Mesodermal cell (in vitro differentiated cells): Measurements from ENCODE around the gene CALHM4.

Source experiments
- H3K27ac ChIP-seq: 2 replicates; pipeline ENCODE4 v1.7.0; 2013; ENCODE audit warnings: mild to moderate bottlenecking, low read depth, low read length, moderate library complexity; ENCODE audit not compliant: severe bottlenecking
- H3K36me3 ChIP-seq: 2 replicates; pipeline ENCODE4 v1.7.1; 2013; ENCODE audit warnings: mild to moderate bottlenecking, low read length, moderate library complexity; ENCODE audit not compliant: control insufficient read depth, insufficient read depth
- H3K4me1 ChIP-seq: one replicate; pipeline ENCODE4 v1.7.1; 2013; ENCODE audit warnings: mild to moderate bottlenecking, low read length; ENCODE audit not compliant: insufficient read depth, control insufficient read depth, poor library complexity, severe bottlenecking
- H3K4me3 ChIP-seq: 2 replicates; pipeline ENCODE4 v1.7.0; 2013; ENCODE audit warnings: low read length, control low read depth, mild to moderate bottlenecking; ENCODE audit not compliant: insufficient read depth, poor library complexity, severe bottlenecking; ENCODE audit errors: extremely low read depth
- H3K9me3 ChIP-seq: 2 replicates; pipeline ENCODE4 v1.7.1; 2013; ENCODE audit warnings: mild to moderate bottlenecking, low read length, moderate library complexity; ENCODE audit not compliant: control insufficient read depth
- WGBS, 2 experiments: methylation state at CpG; one replicate each; pipeline ENCODE4 v1.1.5; 2013; ENCODE audit warnings: missing lambda C conversion rate in 2 of 2; ENCODE audit not compliant: insufficient coverage in 2 of 2; 5-methylcytosine and 5-hydroxymethylcytosine counted together

CALHM4 gene

GRCh38 chr6:116562614-116563013 is 9.1 kb downstream of the CALHM4 start:
- Histone ChIP-seq H3K4me3 (no peak overlapping the region), H3K9me3 (no peaks in the 10 kb centered on the region), H3K36me3 (no peaks in the 10 kb centered on the region), H3K4me1 (no peaks in the 10 kb centered on the region), H3K27ac (peak overlapping the region; percentile 54)
- WGBS, 2 experiments, result 56 to 64% methylated on average over 3 of the region's 3 CpGs

DNA sequence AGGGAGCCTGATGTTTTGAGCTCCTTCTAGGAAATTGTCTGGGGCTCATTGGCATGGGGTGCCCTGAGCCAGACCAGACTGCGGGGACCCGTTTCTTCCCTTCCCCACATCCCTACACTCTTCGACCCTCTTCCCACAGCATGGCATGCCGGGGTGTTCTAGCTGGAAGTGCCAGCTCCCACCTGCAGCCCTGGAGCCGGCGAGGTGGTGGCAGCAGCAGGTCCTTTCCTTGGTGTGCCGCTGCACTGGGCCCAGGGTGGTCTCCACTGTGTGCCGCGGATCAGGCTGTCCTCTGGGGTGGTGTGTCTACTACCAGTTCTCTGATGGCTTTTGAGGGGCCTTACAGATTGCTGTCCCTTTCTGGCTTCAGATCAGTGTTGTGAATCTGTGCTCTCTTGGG is 10.3 kb downstream of the CALHM4 start:
- H3K27ac ChIP-seq, result no peak overlapping the region
- 89 to 93% methylated on average over 7 to 9 of the region's 9 CpGs for WGBS, 2 experiments
- no peaks in the 10 kb centered on the region for H3K4me1 ChIP-seq
- H3K4me3 ChIP-seq, result no peak overlapping the region
- H3K9me3 ChIP-seq, result no peaks in the 10 kb centered on the region
- no peaks in the 10 kb centered on the region for H3K36me3 ChIP-seq

- Histone ChIP-seq H3K4me1 (no peaks in the 10 kb centered on the region), H3K4me3 (no peak overlapping the region), H3K27ac (no peak overlapping the region), H3K9me3 (no peaks in the 10 kb centered on the region), H3K36me3 (no peaks in the 10 kb centered on the region)
- WGBS, 2 experiments, result 78 to 97% methylated on average over 4 to 7 of the region's 7 CpGs
These were observed 10.8 kb downstream of the CALHM4 start for GRCh38 chr6:116564311-116564710.

DNA sequence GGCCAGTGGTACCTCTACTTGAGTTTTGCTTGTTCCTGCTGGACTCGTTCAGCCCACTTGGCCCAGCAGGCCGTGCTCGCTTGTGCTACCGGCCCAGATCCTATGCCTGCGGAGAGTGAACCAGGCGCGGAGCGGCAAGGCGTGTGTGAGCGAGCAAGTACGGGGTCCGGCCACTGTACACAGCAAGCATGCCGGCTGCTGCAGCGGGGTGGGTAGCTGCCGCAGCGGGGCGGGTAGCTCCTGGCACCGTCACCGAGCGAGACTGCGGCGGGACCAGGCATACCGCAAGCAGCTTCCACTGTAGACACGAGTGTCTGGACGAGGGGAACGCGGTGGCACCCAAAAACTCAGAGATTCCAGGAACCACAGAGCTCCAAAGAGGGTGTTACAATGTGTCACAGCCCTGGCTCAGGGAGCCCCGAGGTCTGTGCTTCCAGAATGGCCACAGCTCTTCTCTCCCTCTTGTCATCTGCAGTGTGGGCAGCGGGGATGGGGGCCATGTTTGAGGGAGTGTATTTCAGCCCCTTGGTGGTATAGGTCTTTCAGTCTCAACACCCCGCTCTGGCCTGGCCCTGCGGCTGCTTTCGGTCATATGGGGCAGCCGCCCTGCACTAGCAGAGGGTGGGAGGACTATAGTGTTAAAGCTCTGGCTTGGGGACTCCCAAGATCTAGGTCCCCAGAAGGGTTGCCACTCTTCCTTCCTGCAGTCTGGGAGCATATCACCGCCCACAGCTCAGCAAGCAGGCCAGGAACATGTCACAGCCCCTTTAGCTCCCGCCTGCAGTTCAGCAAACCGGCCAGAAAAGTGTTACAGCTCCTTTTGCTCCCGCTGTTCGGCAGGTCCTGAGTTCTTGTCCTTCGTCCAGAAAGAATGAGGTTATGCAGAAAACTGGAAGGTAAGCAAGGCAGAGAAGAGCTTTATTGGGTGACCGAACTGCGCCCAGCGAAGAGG is 11.6 kb downstream of the CALHM4 start:
- H3K4me1 ChIP-seq, result no peaks in the 10 kb centered on the region
- WGBS, 2 experiments, result 94% methylated on average over 32 to 41 of the region's 42 CpGs
- H3K27ac ChIP-seq, result no peak overlapping the region
- H3K4me3 ChIP-seq, result no peak overlapping the region
- no peaks in the 10 kb centered on the region for H3K36me3 ChIP-seq
- H3K9me3 ChIP-seq, result no peaks in the 10 kb centered on the region

GRCh38 chr6:116568111-116568510 is 14.6 kb downstream of the CALHM4 start:
- Histone ChIP-seq H3K9me3 (no peaks in the 10 kb centered on the region), H3K36me3 (no peaks in the 10 kb centered on the region), H3K4me1 (peaks cover 6% of the 10 kb centered on the region), H3K4me3 (no peak overlapping the region), H3K27ac (no peak overlapping the region)

DNA sequence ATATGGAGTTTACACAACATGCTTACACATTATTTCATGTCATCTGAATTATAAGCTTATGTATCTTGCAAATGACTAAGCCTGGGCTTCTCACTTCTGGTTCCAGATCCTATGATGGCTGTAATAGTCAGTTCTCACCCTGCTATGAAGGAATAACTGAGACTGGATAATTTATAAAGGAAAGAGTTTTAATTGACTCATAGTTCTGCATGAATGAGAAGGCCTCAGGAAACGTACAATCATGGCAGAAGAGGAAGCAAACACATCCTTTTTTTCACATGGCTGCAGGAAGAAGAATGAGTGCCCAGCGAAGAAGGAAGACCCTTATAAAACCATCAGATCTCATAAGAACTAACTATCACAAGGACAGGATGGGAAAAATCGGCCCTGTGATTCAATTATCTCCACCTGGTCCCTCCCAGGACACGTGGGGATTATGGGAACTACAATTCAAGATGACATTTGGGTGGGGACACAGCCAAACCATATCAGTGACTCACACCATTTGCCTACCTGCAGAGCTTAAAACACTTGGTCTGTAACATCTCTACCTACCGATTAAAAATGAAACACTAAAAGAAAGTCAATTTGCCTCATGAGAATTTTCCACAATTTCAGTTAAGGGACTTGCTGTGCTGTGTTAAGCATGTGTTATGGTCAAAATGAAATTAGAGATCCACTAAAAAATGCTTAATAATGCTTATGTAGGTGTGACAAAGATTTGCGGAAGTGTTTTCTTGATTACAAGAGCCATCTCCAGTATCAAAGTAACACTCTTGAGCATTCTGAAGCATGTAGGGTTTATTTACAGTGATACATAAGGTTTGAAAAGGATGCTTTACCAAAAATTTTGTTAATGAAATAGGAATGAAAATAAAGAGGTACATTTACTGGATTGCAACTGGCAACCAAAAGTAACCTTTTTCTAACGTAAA is 15.5 kb downstream of the CALHM4 start:
- no peak overlapping the region for H3K4me3 ChIP-seq
- WGBS, 2 experiments, result 71 to 94% methylated on average over 2 to 3 of the region's 7 CpGs
- no peaks in the 10 kb centered on the region for H3K9me3 ChIP-seq
- peaks cover 6% of the 10 kb centered on the region for H3K4me1 ChIP-seq
- H3K27ac ChIP-seq, result no peak overlapping the region
- peaks cover 3% of the 10 kb centered on the region for H3K36me3 ChIP-seq

DNA sequence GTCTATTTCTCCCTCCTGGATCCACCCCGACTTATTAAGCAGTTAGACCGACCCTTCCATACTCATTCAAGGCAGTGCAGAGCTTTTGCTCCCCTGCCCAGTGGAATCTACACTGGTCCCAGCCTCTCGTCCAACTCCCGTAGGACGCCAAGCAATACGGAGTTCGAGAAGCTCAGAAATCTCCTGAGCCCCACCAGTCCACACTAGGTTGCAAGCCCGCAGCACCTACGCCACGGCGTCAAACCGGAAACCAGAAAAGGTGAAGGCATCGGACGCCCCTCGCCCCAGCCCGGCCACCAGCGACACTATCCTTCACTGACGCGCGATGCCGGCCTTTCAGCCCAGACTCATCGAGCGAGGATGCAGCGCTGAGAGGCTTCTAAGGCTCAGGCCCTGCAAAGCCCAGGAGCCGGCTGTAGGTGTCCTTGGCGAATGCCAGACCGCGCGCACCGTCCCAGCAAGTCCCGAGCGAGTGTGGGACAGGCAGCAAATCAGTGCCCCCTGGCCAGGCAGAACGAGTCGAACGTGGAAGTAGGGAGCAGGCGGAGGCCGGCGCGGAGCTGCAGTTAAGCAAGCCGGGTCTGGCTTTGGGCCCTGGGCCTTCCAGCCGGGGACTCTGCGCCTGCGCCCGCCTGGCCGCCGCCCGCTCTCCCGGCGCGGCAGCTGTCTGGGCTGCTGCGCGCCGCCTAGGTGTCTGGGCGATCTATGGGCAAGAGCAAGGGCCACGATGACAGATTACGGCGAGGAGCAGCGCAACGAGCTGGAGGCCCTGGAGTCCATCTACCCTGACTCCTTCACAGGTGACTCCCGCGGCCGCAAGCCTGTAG is 17.5 kb downstream of the CALHM4 start, which contains the start of gene RWDD1:
TSS of gene RWDD1 (plus strand) at position 649 of the 827 bp plus-strand sequence. CDS start at position 728, 79 bp downstream.
- H3K4me3 ChIP-seq, result peak within 1 kb of the TSS; percentile 84
- peak within 1 kb of the TSS; percentile 91 for H3K27ac ChIP-seq

DNA sequence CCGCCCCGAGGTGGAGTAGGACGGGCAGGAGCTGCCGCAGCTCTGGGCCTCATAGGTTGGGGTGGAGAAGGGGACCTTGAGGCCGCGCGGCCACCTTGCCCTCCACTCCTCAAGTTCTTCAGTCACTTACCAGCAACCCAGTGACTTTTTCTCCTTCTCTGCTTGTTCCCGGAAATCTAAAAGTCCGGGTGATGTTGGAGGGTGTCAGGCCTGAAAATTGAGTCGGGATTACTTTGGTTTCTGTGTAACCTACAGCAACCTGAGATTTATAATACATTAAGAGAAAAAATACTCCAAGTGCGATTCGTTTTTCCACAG is 18.1 kb downstream of the CALHM4 start:
- Histone ChIP-seq H3K27ac (peak overlapping the region; percentile 91), H3K4me3 (peak overlapping the region; percentile 84), H3K9me3 (no peaks in the 10 kb centered on the region), H3K4me1 (peaks cover 6% of the 10 kb centered on the region), H3K36me3 (peaks cover 26% of the 10 kb centered on the region)
- WGBS, 2 experiments, result 0% methylated on average over 3 of the region's 12 CpGs; no CpG with 5 or more reads in 1 of the 2 experiments

More for the DNA sequence above, 17.5 kb downstream of the CALHM4 start, which contains the start of gene RWDD1:
- no peaks in the 10 kb centered on the region for H3K9me3 ChIP-seq
- 0% methylated on average over 52 to 57 of the region's 62 CpGs for WGBS, 2 experiments
- peaks cover 21% of the 10 kb centered on the region for H3K36me3 ChIP-seq
- H3K4me1 ChIP-seq, result peaks cover 6% of the 10 kb centered on the region

GRCh38 chr6:116572162-116572561 is 18.6 kb downstream of the CALHM4 start:
- peaks cover 6% of the 10 kb centered on the region for H3K4me1 ChIP-seq
- WGBS, 2 experiments, result 0% methylated on average over 3 to 4 of the region's 7 CpGs
- H3K9me3 ChIP-seq, result no peaks in the 10 kb centered on the region
- peaks cover 32% of the 10 kb centered on the region for H3K36me3 ChIP-seq
- peak overlapping the region; percentile 84 for H3K4me3 ChIP-seq
- peak overlapping the region; percentile 91 for H3K27ac ChIP-seq

- WGBS, 2 experiments, result 100% methylated on average over 1 of the region's 2 CpGs; no CpG with 5 or more reads in 1 of the 2 experiments
- H3K4me3 ChIP-seq, result no peak overlapping the region
- H3K36me3 ChIP-seq, result peaks cover 40% of the 10 kb centered on the region
- H3K4me1 ChIP-seq, result peaks cover 6% of the 10 kb centered on the region
- no peak overlapping the region for H3K27ac ChIP-seq
- H3K9me3 ChIP-seq, result no peaks in the 10 kb centered on the region
These were observed 21.7 kb downstream of the CALHM4 start for GRCh38 chr6:116575227-116575626.
